Ovary (tissue), 3 donors: ENCODE data around the gene TCEAL9.

Source experiments
- POLR2A ChIP-seq: fragments of 450-650 bp; IDR thresholded peaks from one replicate; pipeline ENCODE4 v1.6.1; 2017; ENCODE audit warnings: antibody characterized with exemption, mild to moderate bottlenecking, moderate library complexity
- TF ChIP-seq, protein P1 (sequence below), 3 donors: fragments of 450-650 bp in 2 of 3; fragments of 200-600 bp in 1 of 3; IDR thresholded peaks; one replicate each; pipeline versions ENCODE4 v1.5.1 to v1.8.0; 2016 to 2022; ENCODE audit warnings: antibody characterized with exemption in 3 of 3, mild to moderate bottlenecking in 1 of 3
- donor health status: DM: no; HTN: no; CAD: no.

DNA sequence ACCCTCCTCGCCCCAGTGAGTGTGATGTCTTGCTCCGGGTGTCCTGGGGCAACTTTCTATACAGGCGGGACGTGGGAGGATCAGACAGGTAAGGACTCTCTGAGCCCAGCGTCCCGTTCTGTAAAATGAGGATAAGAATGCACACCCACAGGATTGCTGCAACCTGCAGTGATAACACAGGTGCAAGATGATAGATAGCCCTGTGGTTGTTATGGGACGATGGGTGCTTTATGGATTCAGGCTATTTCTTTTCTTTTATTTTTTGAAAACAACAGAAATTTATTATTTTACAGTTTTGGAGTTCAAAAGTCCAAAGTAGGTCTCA lies 48.7 kb downstream of the TCEAL9 start:
- TF ChIP-seq, protein P1, sequence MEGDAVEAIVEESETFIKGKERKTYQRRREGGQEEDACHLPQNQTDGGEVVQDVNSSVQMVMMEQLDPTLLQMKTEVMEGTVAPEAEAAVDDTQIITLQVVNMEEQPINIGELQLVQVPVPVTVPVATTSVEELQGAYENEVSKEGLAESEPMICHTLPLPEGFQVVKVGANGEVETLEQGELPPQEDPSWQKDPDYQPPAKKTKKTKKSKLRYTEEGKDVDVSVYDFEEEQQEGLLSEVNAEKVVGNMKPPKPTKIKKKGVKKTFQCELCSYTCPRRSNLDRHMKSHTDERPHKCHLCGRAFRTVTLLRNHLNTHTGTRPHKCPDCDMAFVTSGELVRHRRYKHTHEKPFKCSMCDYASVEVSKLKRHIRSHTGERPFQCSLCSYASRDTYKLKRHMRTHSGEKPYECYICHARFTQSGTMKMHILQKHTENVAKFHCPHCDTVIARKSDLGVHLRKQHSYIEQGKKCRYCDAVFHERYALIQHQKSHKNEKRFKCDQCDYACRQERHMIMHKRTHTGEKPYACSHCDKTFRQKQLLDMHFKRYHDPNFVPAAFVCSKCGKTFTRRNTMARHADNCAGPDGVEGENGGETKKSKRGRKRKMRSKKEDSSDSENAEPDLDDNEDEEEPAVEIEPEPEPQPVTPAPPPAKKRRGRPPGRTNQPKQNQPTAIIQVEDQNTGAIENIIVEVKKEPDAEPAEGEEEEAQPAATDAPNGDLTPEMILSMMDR (IDR thresholded peaks at IDR 0.05), result no peak
- no peak for TF ChIP-seq POLR2A
